Measurements from ENCODE around the gene OGG1. TPM values are rescaled to one million over a fixed set of nuclear protein-coding genes. Genes with fewer than 3 reads are reported as not detected.

The OGG1 gene
- total RNA-seq, 1 donor from 2014 or later = 15.3 TPM

- no peaks in the 10 kb centered on the region for H3K27me3 ChIP-seq (ENCODE audit: insufficient read depth, low read length)
- H2AFZ ChIP-seq (ENCODE audit: low read depth, low read length) = no peak overlapping the region
- peaks cover 82% of the 10 kb centered on the region for H3K36me3 ChIP-seq (ENCODE audit: insufficient read depth, low read length)
- H3K27ac ChIP-seq (ENCODE audit: low read depth, low read length) = no peak overlapping the region
- H3K4me1 ChIP-seq (ENCODE audit: insufficient read depth, low read length) = peaks cover 16% of the 10 kb centered on the region
- DNase-seq (ENCODE audit: low read depth) (no peak), FAIRE-seq (no peak)
- H3K79me2 ChIP-seq (ENCODE audit: insufficient read depth, low read length) = peaks cover 18% of the 10 kb centered on the region
- no peak overlapping the region for H3K4me2 ChIP-seq (ENCODE audit: low read length)
- Mint-ChIP-seq H3K4me1 (ENCODE audit: low read depth, unreplicated experiment) (peaks cover 17% of the 10 kb centered on the region), H3K9me3 (ENCODE audit: unreplicated experiment) (no peaks in the 10 kb centered on the region), H3K27me3 (ENCODE audit: low read depth, unreplicated experiment) (no peaks in the 10 kb centered on the region), H3K36me3 (ENCODE audit: low read depth, unreplicated experiment) (peaks cover 19% of the 10 kb centered on the region), H3K4me3 (ENCODE audit: unreplicated experiment) (no peak overlapping the region), H3K27ac (ENCODE audit: unreplicated experiment) (no peak overlapping the region)
- no peaks in the 10 kb centered on the region for H3K9me3 ChIP-seq (ENCODE audit: insufficient read depth, low read depth, low read length)
- peaks cover 54% of the 10 kb centered on the region for H4K20me1 ChIP-seq (ENCODE audit: insufficient read depth, low read length)
- H3K4me3 ChIP-seq (ENCODE audit: insufficient read depth, low read depth, low read length) = no peak overlapping the region
- no peak for TF ChIP-seq CTCF (IDR thresholded peaks at IDR 0.05; ENCODE audit: insufficient read depth, low read depth, low read length)
- no peak for TF ChIP-seq EZH2 (IDR thresholded peaks at IDR 0.05; ENCODE audit: insufficient read depth, low read length)
- no peak overlapping the region for H3K9ac ChIP-seq (ENCODE audit: low read length)
Observed at GRCh38 chr3:9742560-9742959, 7.2 kb upstream of the OGG1 start.

- Mint-ChIP-seq H3K27ac (ENCODE audit: unreplicated experiment) (no peak overlapping the region), H3K27me3 (ENCODE audit: low read depth, unreplicated experiment) (no peaks in the 10 kb centered on the region), H3K4me3 (ENCODE audit: unreplicated experiment) (no peak overlapping the region), H3K4me1 (ENCODE audit: low read depth, unreplicated experiment) (peaks cover 21% of the 10 kb centered on the region), H3K9me3 (ENCODE audit: unreplicated experiment) (no peaks in the 10 kb centered on the region), H3K36me3 (ENCODE audit: low read depth, unreplicated experiment) (peaks cover 22% of the 10 kb centered on the region)
- Histone ChIP-seq H3K4me2 (ENCODE audit: low read length) (no peak overlapping the region), H3K27ac (ENCODE audit: low read depth, low read length) (no peak overlapping the region), H3K9me3 (ENCODE audit: insufficient read depth, low read depth, low read length) (no peaks in the 10 kb centered on the region), H3K4me3 (ENCODE audit: insufficient read depth, low read depth, low read length) (no peak overlapping the region), H3K9ac (ENCODE audit: low read length) (no peak overlapping the region), H3K36me3 (ENCODE audit: insufficient read depth, low read length) (peaks cover 79% of the 10 kb centered on the region), H2AFZ (ENCODE audit: low read depth, low read length) (no peak overlapping the region), H3K27me3 (ENCODE audit: insufficient read depth, low read length) (no peaks in the 10 kb centered on the region), H3K79me2 (ENCODE audit: insufficient read depth, low read length) (peaks cover 18% of the 10 kb centered on the region), H4K20me1 (ENCODE audit: insufficient read depth, low read length) (peaks cover 45% of the 10 kb centered on the region), H3K4me1 (ENCODE audit: insufficient read depth, low read length) (peaks cover 16% of the 10 kb centered on the region)
- FAIRE-seq (no peak), DNase-seq (ENCODE audit: low read depth) (no peak)
- no peak for TF ChIP-seq CTCF (IDR thresholded peaks at IDR 0.05; ENCODE audit: insufficient read depth, low read depth, low read length)
- TF ChIP-seq EZH2 (IDR thresholded peaks at IDR 0.05; ENCODE audit: insufficient read depth, low read length) = no peak
Observed at GRCh38 chr3:9743548-9743947, 6.2 kb upstream of the OGG1 start.

GRCh38 chr3:9744162-9744561 is 5.6 kb upstream of the OGG1 start:
- no peak overlapping the region for H3K4me3 Mint-ChIP-seq (ENCODE audit: unreplicated experiment)
- H3K9me3 ChIP-seq (ENCODE audit: insufficient read depth, low read depth, low read length) = no peaks in the 10 kb centered on the region
- peaks cover 19% of the 10 kb centered on the region for H3K4me1 ChIP-seq (ENCODE audit: insufficient read depth, low read length)
- TF ChIP-seq EZH2 (IDR thresholded peaks at IDR 0.05; ENCODE audit: insufficient read depth, low read length) (no peak), CTCF (IDR thresholded peaks at IDR 0.05; ENCODE audit: insufficient read depth, low read depth, low read length) (no peak)
- H3K27ac Mint-ChIP-seq (ENCODE audit: unreplicated experiment) = no peak overlapping the region
- no peak for FAIRE-seq
- H3K4me2 ChIP-seq (ENCODE audit: low read length) = no peak overlapping the region
- no peak overlapping the region for H3K4me3 ChIP-seq (ENCODE audit: insufficient read depth, low read depth, low read length)
- peaks cover 21% of the 10 kb centered on the region for H3K4me1 Mint-ChIP-seq (ENCODE audit: low read depth, unreplicated experiment)
- no peaks in the 10 kb centered on the region for H3K9me3 Mint-ChIP-seq (ENCODE audit: unreplicated experiment)
- H3K9ac ChIP-seq (ENCODE audit: low read length) = no peak overlapping the region
- peaks cover 39% of the 10 kb centered on the region for H4K20me1 ChIP-seq (ENCODE audit: insufficient read depth, low read length)
- no peaks in the 10 kb centered on the region for H3K27me3 Mint-ChIP-seq (ENCODE audit: low read depth, unreplicated experiment)
- DNase-seq (ENCODE audit: low read depth) = no peak
- H3K27ac ChIP-seq (ENCODE audit: low read depth, low read length) = no peak overlapping the region
- H3K79me2 ChIP-seq (ENCODE audit: insufficient read depth, low read length) = peaks cover 13% of the 10 kb centered on the region
- no peak overlapping the region for H2AFZ ChIP-seq (ENCODE audit: low read depth, low read length)
- H3K36me3 ChIP-seq (ENCODE audit: insufficient read depth, low read length) = peaks cover 72% of the 10 kb centered on the region
- no peaks in the 10 kb centered on the region for H3K27me3 ChIP-seq (ENCODE audit: insufficient read depth, low read length)
- peaks cover 28% of the 10 kb centered on the region for H3K36me3 Mint-ChIP-seq (ENCODE audit: low read depth, unreplicated experiment)

All from astrocyte (in vitro differentiated cells and primary cell).